GM23248 (cell line): ENCODE results near the gene MPP3. TPM values are rescaled to one million over a fixed set of nuclear protein-coding genes. Genes with fewer than 3 reads are reported as not detected.

Experiments used
- DNase-seq: peaks from one replicate; pipeline ENCODE4 v3.0.0-alpha.2; 2015
- H2AFZ ChIP-seq: fragments of 200-600 bp; sonication (generic); 2 replicates; pipeline ENCODE4 v1.6.1; 2016; ENCODE audit warnings: antibody characterized with exemption
- H3F3A ChIP-seq: fragments of 200-600 bp; sonication (generic); 2 replicates; pipeline ENCODE4 v1.6.1; 2016; ENCODE audit warnings: mild to moderate bottlenecking, antibody characterized with exemption, mixed run types; ENCODE audit not compliant: insufficient read depth
- H3K27ac ChIP-seq: fragments of 200-600 bp; sonication (generic); 2 replicates; pipeline ENCODE4 v1.5.1; 2016; ENCODE audit warnings: mild to moderate bottlenecking
- H3K27me3 ChIP-seq: fragments of 200-600 bp; sonication (generic); replicated peaks from 2 replicates; pipeline ENCODE4 v1.6.1; 2016; ENCODE audit warnings: mild to moderate bottlenecking; ENCODE audit not compliant: insufficient read depth
- H3K36me3 ChIP-seq: fragments of 200-600 bp; sonication (generic); 2 replicates; pipeline ENCODE4 v1.6.1; 2016; ENCODE audit warnings: low read depth, mild to moderate bottlenecking
- H3K4me1 ChIP-seq: fragments of 200-600 bp; sonication (generic); 2 replicates; pipeline ENCODE4 v1.6.1; 2016; ENCODE audit warnings: mild to moderate bottlenecking; ENCODE audit not compliant: insufficient read depth
- H3K4me2 ChIP-seq: fragments of 200-600 bp; sonication (generic); one replicate; pipeline ENCODE4 v1.6.1; 2016; ENCODE audit warnings: mild to moderate bottlenecking; ENCODE audit not compliant: unreplicated experiment
- H3K4me3 ChIP-seq: fragments of 200-600 bp; sonication (generic); 2 replicates; pipeline ENCODE4 v1.5.1; 2016; ENCODE audit warnings: mild to moderate bottlenecking
- H3K79me2 ChIP-seq: fragments of 200-600 bp; sonication (generic); 2 replicates; pipeline ENCODE4 v1.6.1; 2016; ENCODE audit warnings: mild to moderate bottlenecking; ENCODE audit not compliant: insufficient read depth
- H3K9ac ChIP-seq: fragments of 200-600 bp; sonication (generic); 2 replicates; pipeline ENCODE4 v1.6.1; 2016; ENCODE audit warnings: mild to moderate bottlenecking
- H3K9me2 ChIP-seq: fragments of 200-600 bp; sonication (generic); 2 replicates; pipeline ENCODE4 v1.6.1; 2016; ENCODE audit warnings: mixed run types, mild to moderate bottlenecking, moderate library complexity; ENCODE audit not compliant: insufficient read depth
- H3K9me3 ChIP-seq: fragments of 200-600 bp; sonication (generic); one replicate; pipeline ENCODE4 v1.6.1; 2017; ENCODE audit warnings: low read depth
- H4K20me1 ChIP-seq: fragments of 200-600 bp; sonication (generic); 2 replicates; pipeline ENCODE4 v1.6.0; 2016; ENCODE audit not compliant: insufficient read depth
- EZH2 ChIP-seq: fragments of 200-600 bp; sonication (generic); IDR thresholded peaks from 2 replicates; pipeline ENCODE4 v1.6.1; 2018; ENCODE audit warnings: antibody characterized with exemption, mild to moderate bottlenecking; ENCODE audit not compliant: insufficient read depth, poor library complexity, severe bottlenecking
- EZH2phosphoT487 ChIP-seq: fragments of 200-600 bp; sonication (generic); IDR thresholded peaks from 2 replicates; pipeline ENCODE4 v1.6.1; 2018; ENCODE audit warnings: antibody characterized with exemption, moderate library complexity, mild to moderate bottlenecking, low read depth; ENCODE audit not compliant: insufficient read depth
- WGBS, 2 experiments: methylation state at CpG; one replicate each; pipeline ENCODE4 v1.1.6; 2015 to 2017; ENCODE audit warnings: low lambda C conversion rate in 2 of 2, low coverage in 1 of 2; ENCODE audit errors: missing lambda C conversion rate in 2 of 2; 5-methylcytosine and 5-hydroxymethylcytosine counted together
- in situ Hi-C: fragments of 300-500 bp; cut with MboI; formaldehyde crosslinking; loops from 2 replicates; pipeline ENCODE4 v1.15.0; 2020
- polyA plus RNA-seq: library from polyadenylated mRNA; unstranded; fragments of >200 nt; fragmentation: Nextera tagmentation; extraction: Ambion mirVana; gene quantifications from 2 replicates; pipeline ENCODE4 v1.2.1, GENCODE V29; 2016
- total RNA-seq: library from RNA; depleted of rRNA; stranded (reverse); fragments of >200 nt; shearing (Covaris generic); gene quantifications from 2 replicates; pipeline ENCODE4 v1.2.3, GENCODE V29; 2014

The MPP3 gene
- total and polyA plus RNA-seq, 2 experiments from 2014 or later, result 6.3 to 6.6 TPM

- Histone ChIP-seq H3K4me1 (peaks cover 9% of the 10 kb centered on the region), H4K20me1 (no peaks in the 10 kb centered on the region), H3K27ac (no peak overlapping the region), H3K9ac (no peak overlapping the region), H3K4me3 (no peak overlapping the region), H3K79me2 (no peaks in the 10 kb centered on the region), H3F3A (no peaks in the 10 kb centered on the region; the same call in 1 of the 2 replicates), H3K9me3 (no peaks in the 10 kb centered on the region), H3K36me3 (peaks cover 12% of the 10 kb centered on the region), H3K27me3 (no peaks in the 10 kb centered on the region), H2AFZ (no peak overlapping the region), H3K9me2 (no peaks in the 10 kb centered on the region), H3K4me2 (no peak overlapping the region)
- 96 to 97% methylated on average over 7 to 10 of the region's 10 CpGs for WGBS, 2 experiments
- no peak for TF ChIP-seq EZH2
- TF ChIP-seq EZH2phosphoT487, result no peak
- no peak for DNase-seq
- in situ Hi-C loops, result no loop called here
Observed at GRCh38 chr17:43812396-43813265, 20.3 kb downstream of the MPP3 start.

- TF ChIP-seq EZH2 (no peak), EZH2phosphoT487 (no peak)
- H4K20me1 ChIP-seq, result no peaks in the 10 kb centered on the region
- no peaks in the 10 kb centered on the region for H3K79me2 ChIP-seq
- in situ Hi-C loops, result no loop called here
- H3K4me2 ChIP-seq, result no peak overlapping the region
- no peak overlapping the region for H3K4me3 ChIP-seq
- H3K4me1 ChIP-seq, result peaks cover 9% of the 10 kb centered on the region
- H3K27me3 ChIP-seq, result no peaks in the 10 kb centered on the region
- peaks cover 12% of the 10 kb centered on the region for H3K36me3 ChIP-seq
- no peak for DNase-seq
- no peaks in the 10 kb centered on the region for H3K9me3 ChIP-seq
- H3K9me2 ChIP-seq, result no peaks in the 10 kb centered on the region
- H3K9ac ChIP-seq, result no peak overlapping the region
- no peak overlapping the region for H3K27ac ChIP-seq
- no peaks in the 10 kb centered on the region; the same call in 1 of the 2 replicates for H3F3A ChIP-seq
- 92 to 93% methylated on average over 5 of the region's 5 CpGs for WGBS, 2 experiments
- no peak overlapping the region for H2AFZ ChIP-seq
Observed at GRCh38 chr17:43810823-43811222, 22.1 kb downstream of the MPP3 start.

DNA sequence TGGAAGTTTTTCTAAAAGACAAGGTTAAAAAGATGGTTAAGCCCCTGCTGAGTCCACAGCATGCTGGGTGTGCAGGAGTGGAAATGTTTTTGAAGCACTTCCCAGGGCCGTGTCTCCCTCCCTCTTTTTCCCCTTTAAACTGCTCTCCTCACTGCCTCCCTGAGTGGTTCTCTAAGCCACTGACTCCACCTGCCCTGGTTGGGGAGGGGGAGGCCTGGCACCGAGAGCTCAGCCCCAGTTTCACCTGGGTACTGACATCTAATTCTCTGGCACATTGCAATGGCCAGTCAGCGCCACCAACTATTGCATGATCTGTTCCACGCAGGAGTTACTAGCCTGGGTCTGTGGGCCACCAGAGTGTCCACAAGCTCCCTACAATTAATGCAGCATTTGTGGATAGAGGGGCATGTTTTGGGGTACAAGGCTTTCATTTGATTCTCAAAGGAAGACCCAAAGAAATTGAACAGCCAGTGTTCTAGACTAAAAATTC lies 22.7 kb downstream of the MPP3 start:
- DNase-seq, result no peak
- H3K36me3 ChIP-seq, result peaks cover 12% of the 10 kb centered on the region
- no peak overlapping the region for H3K9ac ChIP-seq
- peaks cover 4% of the 10 kb centered on the region for H3F3A ChIP-seq
- WGBS, 2 experiments, result 93 to 99% methylated on average over 4 of the region's 4 CpGs
- H3K4me1 ChIP-seq, result peaks cover 9% of the 10 kb centered on the region
- H3K27ac ChIP-seq, result no peak overlapping the region
- in situ Hi-C loops, result no loop called here
- H3K27me3 ChIP-seq, result no peaks in the 10 kb centered on the region
- no peaks in the 10 kb centered on the region for H3K9me3 ChIP-seq
- H2AFZ ChIP-seq, result no peak overlapping the region
- H3K4me3 ChIP-seq, result no peak overlapping the region
- no peak for TF ChIP-seq EZH2
- H3K79me2 ChIP-seq, result no peaks in the 10 kb centered on the region
- no peaks in the 10 kb centered on the region for H4K20me1 ChIP-seq
- no peak overlapping the region for H3K4me2 ChIP-seq
- no peaks in the 10 kb centered on the region for H3K9me2 ChIP-seq

DNA sequence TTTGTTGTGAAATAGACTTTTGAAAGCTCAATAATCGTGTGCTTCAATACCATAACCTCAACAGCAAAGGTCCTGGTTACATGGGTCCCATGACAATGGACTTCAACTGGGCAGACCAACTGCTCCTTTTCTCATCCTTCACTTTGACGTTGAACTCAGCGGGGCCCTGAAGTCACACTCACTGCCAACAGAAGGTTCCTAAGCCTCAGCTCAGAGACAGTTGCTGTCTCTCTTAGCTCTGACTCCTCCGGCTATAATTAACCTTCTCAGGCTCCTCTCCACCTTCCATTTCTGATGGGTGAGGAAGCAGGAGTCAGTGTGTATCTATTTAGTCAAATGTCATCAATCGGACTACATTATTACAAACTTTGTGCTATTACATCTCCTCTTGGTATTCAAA lies 23.8 kb downstream of the MPP3 start:
- TF ChIP-seq EZH2phosphoT487 (no peak), EZH2 (no peak)
- peaks cover 13% of the 10 kb centered on the region for H3K36me3 ChIP-seq
- H3K27me3 ChIP-seq, result no peaks in the 10 kb centered on the region
- no peaks in the 10 kb centered on the region for H3K79me2 ChIP-seq
- no peaks in the 10 kb centered on the region for H3K9me2 ChIP-seq
- H4K20me1 ChIP-seq, result no peaks in the 10 kb centered on the region
- H3K4me3 ChIP-seq, result no peak overlapping the region
- H3K4me2 ChIP-seq, result no peak overlapping the region
- no peak overlapping the region for H2AFZ ChIP-seq
- in situ Hi-C loops, result no loop called here
- no peaks in the 10 kb centered on the region for H3K9me3 ChIP-seq
- WGBS, 2 experiments, result 93 to 94% methylated on average over 5 of the region's 5 CpGs
- H3F3A ChIP-seq, result peaks cover 15% of the 10 kb centered on the region
- DNase-seq, result no peak
- no peak overlapping the region for H3K9ac ChIP-seq
- peaks cover 1% of the 10 kb centered on the region; the same call in 1 of the 2 replicates for H3K4me1 ChIP-seq
- H3K27ac ChIP-seq, result no peak overlapping the region
